MM.1S (cell line): ENCODE measurements around the gene TMEM161B.

Experiments used
- EZH2 ChIP-seq: fragments of 300-600 bp; sonication (generic); optimal IDR thresholded peaks from 2 replicates; pipeline ENCODE3; 2017; ENCODE audit warnings: low read depth, mild to moderate bottlenecking, antibody characterized with exemption, low read length, mixed read lengths
- EZH2phosphoT487 ChIP-seq: fragments of 300-600 bp; sonication (generic); IDR thresholded peaks from 2 replicates; pipeline ENCODE4 v1.6.1; 2018; ENCODE audit warnings: antibody characterized with exemption, low read length
- TF ChIP-seq, protein P1 (sequence below): fragments of 300-600 bp; sonication (generic); IDR thresholded peaks from 2 replicates; pipeline ENCODE4 v1.5.1; 2016; ENCODE audit warnings: antibody characterized with exemption, low read length, mixed read lengths

DNA sequence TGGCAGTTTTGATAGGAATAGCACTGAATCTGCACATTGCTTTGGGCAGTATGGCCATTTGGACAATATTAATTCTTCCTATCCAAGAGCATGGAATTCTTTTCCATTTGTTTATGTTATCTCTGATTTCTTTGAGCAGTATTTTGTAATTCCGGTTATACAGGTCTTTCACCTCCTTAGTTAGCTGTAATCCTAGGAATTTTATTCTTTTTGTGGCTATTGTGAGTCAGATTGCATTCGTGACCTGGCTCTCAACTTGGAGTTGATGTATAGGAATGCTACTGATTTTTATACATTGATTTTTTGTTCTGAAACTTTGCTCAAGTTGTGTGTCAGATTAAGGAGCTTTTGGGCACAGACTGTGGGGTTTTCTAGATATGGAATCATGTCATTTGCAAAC lies 24.0 kb downstream of the TMEM161B start:
- TF ChIP-seq, protein P1, sequence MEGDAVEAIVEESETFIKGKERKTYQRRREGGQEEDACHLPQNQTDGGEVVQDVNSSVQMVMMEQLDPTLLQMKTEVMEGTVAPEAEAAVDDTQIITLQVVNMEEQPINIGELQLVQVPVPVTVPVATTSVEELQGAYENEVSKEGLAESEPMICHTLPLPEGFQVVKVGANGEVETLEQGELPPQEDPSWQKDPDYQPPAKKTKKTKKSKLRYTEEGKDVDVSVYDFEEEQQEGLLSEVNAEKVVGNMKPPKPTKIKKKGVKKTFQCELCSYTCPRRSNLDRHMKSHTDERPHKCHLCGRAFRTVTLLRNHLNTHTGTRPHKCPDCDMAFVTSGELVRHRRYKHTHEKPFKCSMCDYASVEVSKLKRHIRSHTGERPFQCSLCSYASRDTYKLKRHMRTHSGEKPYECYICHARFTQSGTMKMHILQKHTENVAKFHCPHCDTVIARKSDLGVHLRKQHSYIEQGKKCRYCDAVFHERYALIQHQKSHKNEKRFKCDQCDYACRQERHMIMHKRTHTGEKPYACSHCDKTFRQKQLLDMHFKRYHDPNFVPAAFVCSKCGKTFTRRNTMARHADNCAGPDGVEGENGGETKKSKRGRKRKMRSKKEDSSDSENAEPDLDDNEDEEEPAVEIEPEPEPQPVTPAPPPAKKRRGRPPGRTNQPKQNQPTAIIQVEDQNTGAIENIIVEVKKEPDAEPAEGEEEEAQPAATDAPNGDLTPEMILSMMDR, result no peak
- no peak for TF ChIP-seq EZH2
- no peak for TF ChIP-seq EZH2phosphoT487
